Kidney (tissue), 14 donors: Measurements from ENCODE around the gene WDTC1. TPM values are rescaled to one million over a fixed set of nuclear protein-coding genes. Genes with fewer than 3 reads are reported as not detected.

Experiments used
- DNase-seq, 5 donors: peaks; one replicate each; pipeline ENCODE4 v3.0.0-alpha.2; 2013 to 2020
- FAIRE-seq: peaks from 2 replicates; lab custom pipeline; 2012; peaks lifted over from hg19 to GRCh38; lab: Jason Lieb, UNC
- H3K27ac ChIP-seq, 2 donors: one replicate each; pipeline ENCODE4 v1.7.0; 2013; ENCODE audit warnings: low read depth in 2 of 2, low read length in 2 of 2, inconsistent platforms in 1 of 2
- H3K27me3 ChIP-seq: one replicate; pipeline ENCODE4 v1.7.1; 2013; ENCODE audit warnings: low read length, inconsistent platforms; ENCODE audit not compliant: control insufficient read depth, insufficient read depth
- H3K36me3 ChIP-seq, 3 donors: one replicate each; pipeline versions ENCODE4 v1.7.0 to v1.7.1; 2013; ENCODE audit warnings: low read length in 3 of 3, control low read depth in 1 of 3, inconsistent platforms in 1 of 3; ENCODE audit not compliant: insufficient read depth in 3 of 3, control insufficient read depth in 2 of 3
- H3K4me1 ChIP-seq, 3 donors: one replicate each; pipeline versions ENCODE4 v1.7.0 to v1.7.1; 2013; ENCODE audit warnings: low read length in 3 of 3, inconsistent platforms in 1 of 3, low read depth in 1 of 3; ENCODE audit not compliant: control insufficient read depth in 2 of 3, insufficient read depth in 2 of 3
- H3K4me3 ChIP-seq, 3 donors: one replicate each; pipeline versions ENCODE4 v1.7.0 to v1.8.1; 2013; ENCODE audit warnings: low read length in 3 of 3, control low read depth in 1 of 3, inconsistent platforms in 1 of 3
- H3K9ac ChIP-seq, 3 donors: one replicate each; pipeline versions ENCODE4 v1.7.0 to v1.7.1; 2013; ENCODE audit warnings: low read length in 3 of 3, control low read depth in 1 of 3, inconsistent platforms in 1 of 3
- H3K9me3 ChIP-seq, 3 donors: one replicate each; pipeline versions ENCODE4 v1.7.0 to v1.7.1; 2013; ENCODE audit warnings: low read length in 3 of 3, control low read depth in 1 of 3, inconsistent platforms in 1 of 3; ENCODE audit not compliant: control insufficient read depth in 2 of 3, insufficient read depth in 1 of 3
- CTCF ChIP-seq: IDR thresholded peaks from 3 replicates; pipeline ENCODE4 v1.5.1; 2012; ENCODE audit warnings: mild to moderate bottlenecking, moderate library complexity, borderline replicate concordance; ENCODE audit not compliant: insufficient read depth; ENCODE audit errors: extremely low read depth
- intact Hi-C: fragments of 100-400 bp; cut with DNase I; formaldehyde crosslinking; loops from one replicate; pipeline ENCODE4 v1.11.1; 2022
- polyA plus RNA-seq: library from polyadenylated mRNA; stranded (reverse); fragments of 350-450 nt; fragmentation: Illumina TruSeq; extraction: RNeasy Lipid Tissue Mini Kit (QIAGEN cat#74804); gene quantifications from one replicate; pipeline ENCODE4 v1.2.3, GENCODE V29; 2014; ENCODE audit warnings: low read depth, low replicate concordance; ENCODE audit not compliant: insufficient read depth
- total RNA-seq: library from RNA; stranded (reverse); fragmentation: NEBNext Ultra II Directional; extraction: Animal tissue kit (Norgen Biotek cat#: 25700); gene quantifications from one replicate; pipeline ENCODE4 v1.2.1, GENCODE V29; 2021
- donor health status: control.
- donor health status: control.
- donor health status: control.
- donor health status: control.
- donor health status: control.
- donor health status: DM: yes; HTN: yes; CAD: no.
- donor health status: Normal renal cell carcinoma (clear cell type).

Gene WDTC1
- total and polyA plus RNA-seq, 2 donors from 2014 or later: 23.7 to 42.2 TPM

DNA sequence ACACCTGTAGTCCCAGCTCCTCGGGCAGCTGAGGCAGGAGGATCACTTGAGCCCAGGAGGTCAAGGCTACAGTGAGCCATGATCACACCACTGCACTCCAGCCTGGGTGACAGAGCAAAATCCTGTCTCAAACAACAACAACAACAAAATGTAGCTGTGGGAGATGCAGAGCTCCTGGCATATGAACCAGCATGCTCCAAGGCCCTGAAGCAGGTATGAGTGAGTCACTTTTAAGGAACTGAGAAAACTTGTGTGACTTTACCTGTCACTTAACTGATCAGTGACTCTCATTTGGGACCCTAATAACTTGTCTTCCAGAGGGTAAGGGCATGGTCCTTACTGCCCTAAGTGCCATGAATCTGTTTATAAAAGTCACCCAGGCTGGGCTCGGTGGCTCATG is 68.2 kb downstream of the WDTC1 start:
- DNase-seq: no peak
- Histone ChIP-seq H3K27me3 (no peaks in the 10 kb centered on the region), H3K4me1 (peaks cover 0 to 5% (median 0%) of the 10 kb centered on the region in 3 donors), H3K27ac (no peak overlapping the region), H3K36me3 (peaks cover 2 to 31% (median 27%) of the 10 kb centered on the region in 3 donors), H3K9me3 (no peaks in the 10 kb centered on the region), H3K9ac (no peak overlapping the region), H3K4me3 (no peak overlapping the region)
- intact Hi-C loops: loop anchor here (5.0 to 10.0 kb wide), 3 partner anchors 90 to 362 kb away; partner anchors contain the start of genes AHDC1 and GPR3
- no peak for TF ChIP-seq CTCF
- no peak for FAIRE-seq

DNA sequence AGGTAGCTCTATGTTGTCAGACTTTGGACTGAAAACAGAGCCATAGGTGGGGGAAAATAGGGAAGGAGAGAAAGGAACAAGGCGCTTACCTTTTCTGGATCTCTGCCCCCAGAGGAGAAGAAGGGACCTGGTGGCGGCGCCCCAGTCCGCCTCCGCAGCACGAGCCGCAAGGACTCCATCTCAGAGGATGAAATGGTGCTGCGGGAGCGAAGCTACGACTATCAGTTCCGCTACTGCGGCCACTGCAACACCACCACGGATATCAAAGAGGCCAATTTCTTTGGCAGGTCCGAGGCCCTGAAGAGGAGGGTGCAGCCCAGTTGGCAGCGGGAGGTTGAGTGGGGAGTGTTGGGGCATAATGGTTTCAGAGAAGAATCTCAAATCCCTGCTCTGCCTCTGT is 69.1 kb downstream of the WDTC1 start:
- H3K27me3 ChIP-seq: no peaks in the 10 kb centered on the region
- no peak for TF ChIP-seq CTCF
- DNase-seq (no peak), FAIRE-seq (no peak)
- no peak overlapping the region for H3K27ac ChIP-seq
- peaks cover 2 to 22% (median 19%) of the 10 kb centered on the region in 3 donors for H3K36me3 ChIP-seq
- peaks cover 0 to 5% (median 0%) of the 10 kb centered on the region in 3 donors for H3K4me1 ChIP-seq
- H3K9ac ChIP-seq: no peak overlapping the region
- H3K9me3 ChIP-seq: no peaks in the 10 kb centered on the region
- intact Hi-C loops: loop anchor here (5.0 to 10.0 kb wide), 3 partner anchors 89 to 361 kb away; partner anchors contain the start of genes AHDC1 and GPR3
- H3K4me3 ChIP-seq: no peak overlapping the region

DNA sequence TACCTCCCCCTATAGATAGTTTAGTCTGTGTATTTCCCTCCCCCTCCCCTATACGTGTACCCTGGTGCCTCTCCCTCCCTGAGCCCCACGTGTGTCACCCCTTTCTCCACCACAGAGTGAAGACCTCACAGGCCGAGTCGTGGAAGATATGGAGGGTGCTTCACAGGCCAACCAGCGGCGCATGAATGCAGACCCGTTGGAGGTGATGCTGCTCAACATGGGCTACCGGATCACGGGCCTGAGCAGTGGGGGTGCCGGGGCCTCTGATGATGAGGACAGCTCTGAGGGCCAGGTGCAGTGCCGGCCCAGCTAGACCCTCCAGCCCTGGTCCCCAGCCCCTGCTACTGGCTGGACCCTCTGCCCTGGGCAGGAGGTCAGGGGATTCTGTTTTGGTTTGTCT is 71.6 kb downstream of the WDTC1 start:
- Histone ChIP-seq H3K27me3 (no peaks in the 10 kb centered on the region), H3K27ac (no peak overlapping the region), H3K9me3 (no peaks in the 10 kb centered on the region), H3K4me1 (peaks cover 0 to under 1% (median 0%) of the 10 kb centered on the region in 3 donors), H3K36me3 (peaks cover 2 to 22% (median 17%) of the 10 kb centered on the region in 3 donors), H3K9ac (no peak overlapping the region), H3K4me3 (no peak overlapping the region)
- intact Hi-C loops: loop anchor here (10.0 kb wide), 2 partner anchors 299 to 359 kb away; partner anchors contain the start of gene AHDC1
- peak in 1 of 5 donors; percentile 33 for DNase-seq
- no peak for TF ChIP-seq CTCF
- no peak for FAIRE-seq
